ENCODE measurements around the gene SERINC1.
"Not testable (repeated sequence)": the region's sequence is repeated elsewhere in the genome, so short reads cannot be mapped to it uniquely, and the experiment has no call there.

SERINC1 gene

GRCh38 chr6:122491919-122492555 is 20.4 kb upstream of the SERINC1 start:
- no peak overlapping the region for H3K4me3 ChIP-seq (replicated peaks; ENCODE audit: low read depth, low read length)
- TF ChIP-seq CTCF (IDR thresholded peaks at IDR 0.05; ENCODE audit: low read length, missing control alignments) = peak; percentile 98
- DNase-seq (ENCODE audit: low read depth) = peak; percentile 78

- DNase-seq (ENCODE audit: low read depth) = no peak
- no peak for TF ChIP-seq CTCF (IDR thresholded peaks at IDR 0.05; ENCODE audit: low read length, missing control alignments)
- H3K4me3 ChIP-seq (replicated peaks; ENCODE audit: low read depth, low read length) = no peak overlapping the region
Observed at GRCh38 chr6:122490607-122491006, 19.0 kb upstream of the SERINC1 start.

- no peak for DNase-seq (ENCODE audit: low read depth)
Observed at GRCh38 chr6:122484760-122485159, 13.2 kb upstream of the SERINC1 start.

GRCh38 chr6:122482750-122483080 is 11.1 kb upstream of the SERINC1 start:
- DNase-seq (ENCODE audit: low read depth) = no peak
- no peak for TF ChIP-seq CTCF (IDR thresholded peaks at IDR 0.05; ENCODE audit: low read length, missing control alignments)
- H3K4me3 ChIP-seq (replicated peaks; ENCODE audit: low read depth, low read length) = no peak overlapping the region

More at GRCh38 chr6:122484760-122485159, 13.2 kb upstream of the SERINC1 start:
- H3K4me3 ChIP-seq (replicated peaks; ENCODE audit: low read depth, low read length) = no peak overlapping the region
- TF ChIP-seq CTCF (IDR thresholded peaks at IDR 0.05; ENCODE audit: low read length, missing control alignments) = no peak

- H3K4me3 ChIP-seq (replicated peaks; ENCODE audit: low read depth, low read length) = no peak overlapping the region
- peak; percentile 60 for TF ChIP-seq CTCF (IDR thresholded peaks at IDR 0.05; ENCODE audit: low read length, missing control alignments)
- DNase-seq (ENCODE audit: low read depth) = peak; percentile 46
Observed at GRCh38 chr6:122476131-122476530, 4.5 kb upstream of the SERINC1 start.

GRCh38 chr6:122472022-122472340 is 374 bp upstream of the SERINC1 start:
- H3K4me3 ChIP-seq (replicated peaks; ENCODE audit: low read depth, low read length) = peak overlapping the region; percentile 88
- no peak for TF ChIP-seq CTCF (IDR thresholded peaks at IDR 0.05; ENCODE audit: low read length, missing control alignments)
- DNase-seq (ENCODE audit: low read depth) = no peak

- DNase-seq (ENCODE audit: low read depth) = no peak
- no peak for TF ChIP-seq CTCF (IDR thresholded peaks at IDR 0.05; ENCODE audit: low read length, missing control alignments)
- no peak overlapping the region for H3K4me3 ChIP-seq (replicated peaks; ENCODE audit: low read depth, low read length)
Observed at GRCh38 chr6:122461885-122462284, 9.7 kb downstream of the SERINC1 start.

GRCh38 chr6:122459865-122460416 is 11.7 kb downstream of the SERINC1 start:
- H3K4me3 ChIP-seq (replicated peaks; ENCODE audit: low read depth, low read length); DNase-seq (ENCODE audit: low read depth): not testable (repeated sequence)

Measured in fibroblast of pulmonary artery (primary cell).